ENCODE data around the gene GNPTG. TPM values are rescaled to one million over a fixed set of nuclear protein-coding genes. Genes with fewer than 3 reads are reported as not detected.
A peak's percentile ranks its signal among the peaks of the same experiment; 100 is the strongest.

GNPTG gene
- total and polyA plus RNA-seq, 2 donors (not counting 1 experiment from before 2014, with no cell fraction given): 76.0 to 109 TPM

DNA sequence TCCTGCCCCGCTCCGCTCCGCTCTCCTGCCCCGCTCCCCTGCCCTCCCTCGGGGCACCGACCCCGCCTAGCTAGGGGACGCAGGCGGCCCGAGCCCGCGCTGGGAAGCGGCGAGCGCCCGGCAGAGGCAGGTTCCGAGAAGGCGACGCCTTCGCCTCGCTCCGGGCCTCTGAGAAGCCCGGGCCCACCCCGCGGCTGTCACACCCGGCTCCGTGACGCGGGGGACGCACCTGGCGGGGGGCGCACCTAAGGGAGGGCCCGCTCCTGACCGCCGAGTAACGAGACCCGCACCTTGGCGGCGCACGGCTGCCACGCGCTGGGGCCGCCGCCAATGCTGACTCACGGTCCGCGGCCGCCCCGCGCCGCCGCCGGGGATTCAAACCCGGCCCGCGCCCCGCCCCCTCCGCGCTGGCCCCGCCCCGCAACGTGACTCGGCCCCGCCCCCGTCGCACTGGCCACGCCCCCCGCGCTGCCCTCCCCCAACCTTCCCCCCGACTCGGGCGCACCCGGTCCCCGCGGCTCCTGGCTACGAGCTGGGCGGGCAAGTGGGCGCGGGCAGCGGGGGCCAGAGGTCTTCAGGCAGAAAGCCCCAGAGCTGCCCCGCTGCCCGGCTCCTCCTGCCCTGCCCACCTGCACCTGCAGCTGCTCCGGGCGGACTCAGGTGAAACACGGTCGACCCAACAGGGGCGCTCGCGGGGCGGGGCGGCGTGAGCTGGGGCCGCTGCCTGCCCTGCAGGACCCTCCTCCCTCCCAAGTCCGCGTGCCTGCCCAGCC lies 27.8 kb downstream of the GNPTG start:
- H3K27ac ChIP-seq (ENCODE audit: low read length in 2 of 2): peak overlapping the region in 1 of 2 donors; percentile 33
- ChIA-PET CTCF (interaction anchor here (0.5 to 3.1 kb wide), 4 partner anchors 8 to 37 kb away, joined by 3 to 17 read pairs (median 4); no protein-coding TSS in a partner anchor), POLR2A (interaction anchor here (1.5 kb wide), 1 partner anchor 41 kb away, joined by 8 read pairs; the partner anchor contains the start of gene UQCC4)
- Mint-ChIP-seq H3K4me3 (peak overlapping the region; percentile 81), H3K4me1 (peaks cover 15% of the 10 kb centered on the region), H3K9me3 (ENCODE audit: insufficient read depth) (no peaks in the 10 kb centered on the region), H3K27ac (no peak overlapping the region), H3K27me3 (no peaks in the 10 kb centered on the region)
- H3K9ac ChIP-seq (ENCODE audit: low read length): peak overlapping the region; percentile 60
- 3% methylated on average over 72 of the region's 95 CpGs for WGBS (ENCODE audit: insufficient coverage)
- H3K4me2 ChIP-seq (replicated peaks; ENCODE audit: low read depth, low read length, poor library complexity, severe bottlenecking): peak overlapping the region; percentile 92
- peaks cover 10 to 14% of the 10 kb centered on the region in 2 donors for H3K4me1 ChIP-seq (ENCODE audit: control insufficient read depth in 2 of 2, insufficient read depth in 2 of 2, low read length in 2 of 2)
- TF ChIP-seq, protein P1, sequence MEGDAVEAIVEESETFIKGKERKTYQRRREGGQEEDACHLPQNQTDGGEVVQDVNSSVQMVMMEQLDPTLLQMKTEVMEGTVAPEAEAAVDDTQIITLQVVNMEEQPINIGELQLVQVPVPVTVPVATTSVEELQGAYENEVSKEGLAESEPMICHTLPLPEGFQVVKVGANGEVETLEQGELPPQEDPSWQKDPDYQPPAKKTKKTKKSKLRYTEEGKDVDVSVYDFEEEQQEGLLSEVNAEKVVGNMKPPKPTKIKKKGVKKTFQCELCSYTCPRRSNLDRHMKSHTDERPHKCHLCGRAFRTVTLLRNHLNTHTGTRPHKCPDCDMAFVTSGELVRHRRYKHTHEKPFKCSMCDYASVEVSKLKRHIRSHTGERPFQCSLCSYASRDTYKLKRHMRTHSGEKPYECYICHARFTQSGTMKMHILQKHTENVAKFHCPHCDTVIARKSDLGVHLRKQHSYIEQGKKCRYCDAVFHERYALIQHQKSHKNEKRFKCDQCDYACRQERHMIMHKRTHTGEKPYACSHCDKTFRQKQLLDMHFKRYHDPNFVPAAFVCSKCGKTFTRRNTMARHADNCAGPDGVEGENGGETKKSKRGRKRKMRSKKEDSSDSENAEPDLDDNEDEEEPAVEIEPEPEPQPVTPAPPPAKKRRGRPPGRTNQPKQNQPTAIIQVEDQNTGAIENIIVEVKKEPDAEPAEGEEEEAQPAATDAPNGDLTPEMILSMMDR (IDR thresholded peaks at IDR 0.05): no peak
- TF ChIP-seq EZH2 (IDR thresholded peaks at IDR 0.05; ENCODE audit: borderline replicate concordance, insufficient read depth, low read depth, low read length, poor library complexity, severe bottlenecking): no peak
- DNase-seq (peak; percentile 78), ATAC-seq (ENCODE audit: low read depth) (peak; percentile 78)
- no peaks in the 10 kb centered on the region for H3K9me3 ChIP-seq (ENCODE audit: control extremely low read depth in 1 of 3, control insufficient read depth in 2 of 3, insufficient read depth in 1 of 3, low read length in 2 of 3)
- intact Hi-C loops (cut with micrococcal nuclease): loop anchor here (2.0 to 5.0 kb wide), 2 partner anchors 33 to 41 kb away; partner anchors contain the start of genes UNKL and UQCC4
- H4K20me1 ChIP-seq (ENCODE audit: control insufficient read depth, insufficient read depth, low read length, poor library complexity, severe bottlenecking): peaks cover 95% of the 10 kb centered on the region
- peaks cover 0 to 45% of the 10 kb centered on the region in 2 experiments for H3K36me3 ChIP-seq (replicated peaks in 1 of 2; ENCODE audit: control extremely low read depth in 1 of 2, control insufficient read depth in 1 of 2, extremely low read depth in 1 of 2, insufficient read depth in 2 of 2, low read length in 1 of 2)
- peak overlapping the region in 4 of 5 experiments; percentile 15 to 52 (median 46) for H3K4me3 ChIP-seq (ENCODE audit: control extremely low read depth in 1 of 5, extremely low read depth in 1 of 5, insufficient read depth in 1 of 5, low read depth in 2 of 5, low read length in 4 of 5)
- no peak overlapping the region for H2AFZ ChIP-seq (ENCODE audit: insufficient read depth, low read depth, low read length, poor library complexity, severe bottlenecking)
- no peaks in the 10 kb centered on the region for H3K27me3 ChIP-seq (replicated peaks in 1 of 4; ENCODE audit: control extremely low read depth in 1 of 4, control insufficient read depth in 3 of 4, insufficient read depth in 4 of 4, low read length in 3 of 4)
- H3K79me2 ChIP-seq (ENCODE audit: control insufficient read depth, insufficient read depth, low read length): peaks cover 53% of the 10 kb centered on the region

GRCh38 chr16:1380195-1380594 lies 28.5 kb downstream of the GNPTG start:
- Histone ChIP-seq H3K4me3 (ENCODE audit: control extremely low read depth in 1 of 5, extremely low read depth in 1 of 5, insufficient read depth in 1 of 5, low read depth in 2 of 5, low read length in 4 of 5) (peak overlapping the region in 2 of 5 experiments; percentile 40 to 48), H4K20me1 (ENCODE audit: control insufficient read depth, insufficient read depth, low read length, poor library complexity, severe bottlenecking) (peaks cover 93% of the 10 kb centered on the region), H3K27me3 (replicated peaks in 1 of 4; ENCODE audit: control extremely low read depth in 1 of 4, control insufficient read depth in 3 of 4, insufficient read depth in 4 of 4, low read length in 3 of 4) (no peaks in the 10 kb centered on the region), H3K4me1 (ENCODE audit: control insufficient read depth in 2 of 2, insufficient read depth in 2 of 2, low read length in 2 of 2) (peaks cover 10 to 14% of the 10 kb centered on the region in 2 donors), H3K79me2 (ENCODE audit: control insufficient read depth, insufficient read depth, low read length) (peaks cover 57% of the 10 kb centered on the region), H3K36me3 (replicated peaks in 1 of 2; ENCODE audit: control extremely low read depth in 1 of 2, control insufficient read depth in 1 of 2, extremely low read depth in 1 of 2, insufficient read depth in 2 of 2, low read length in 1 of 2) (peaks cover 0 to 46% of the 10 kb centered on the region in 2 experiments), H2AFZ (ENCODE audit: insufficient read depth, low read depth, low read length, poor library complexity, severe bottlenecking) (no peak overlapping the region), H3K27ac (ENCODE audit: low read length in 2 of 2) (no peak overlapping the region), H3K4me2 (replicated peaks; ENCODE audit: low read depth, low read length, poor library complexity, severe bottlenecking) (peak overlapping the region; percentile 92), H3K9ac (ENCODE audit: low read length) (peak overlapping the region; percentile 39), H3K9me3 (ENCODE audit: control extremely low read depth in 1 of 3, control insufficient read depth in 2 of 3, insufficient read depth in 1 of 3, low read length in 2 of 3) (no peaks in the 10 kb centered on the region)
- ChIA-PET CTCF (interaction anchor here (1.0 to 3.1 kb wide), 2 partner anchors 9 to 16 kb away, joined by 3 to 17 read pairs; no protein-coding TSS in a partner anchor), POLR2A (interaction anchor here (1.5 kb wide), 1 partner anchor 41 kb away, joined by 8 read pairs; the partner anchor contains the start of gene UQCC4)
- no peak overlapping the region for H3K27ac Mint-ChIP-seq
- H3K4me1 Mint-ChIP-seq: peaks cover 15% of the 10 kb centered on the region
- TF ChIP-seq, protein P1 (IDR thresholded peaks at IDR 0.05): no peak
- no peak for TF ChIP-seq EZH2 (IDR thresholded peaks at IDR 0.05; ENCODE audit: borderline replicate concordance, insufficient read depth, low read depth, low read length, poor library complexity, severe bottlenecking)
- ATAC-seq (ENCODE audit: low read depth) (no peak), DNase-seq (no peak)
- H3K9me3 Mint-ChIP-seq (ENCODE audit: insufficient read depth): no peaks in the 10 kb centered on the region
- intact Hi-C loops (cut with micrococcal nuclease): no loop called here
- 93% methylated on average over 7 of the region's 10 CpGs for WGBS (ENCODE audit: insufficient coverage)
- peak overlapping the region; percentile 81 for H3K4me3 Mint-ChIP-seq
- no peaks in the 10 kb centered on the region for H3K27me3 Mint-ChIP-seq
